GM12874 (cell line): ENCODE measurements around the gene EHD1.

Experiments used
- TF ChIP-seq, protein P1 (sequence below): IDR thresholded peaks from 2 replicates; pipeline ENCODE4 v1.5.1; 2011; ENCODE audit warnings: low read depth, mild to moderate bottlenecking, control low read depth, low read length, moderate library complexity; ENCODE audit not compliant: insufficient read depth

Gene EHD1

DNA sequence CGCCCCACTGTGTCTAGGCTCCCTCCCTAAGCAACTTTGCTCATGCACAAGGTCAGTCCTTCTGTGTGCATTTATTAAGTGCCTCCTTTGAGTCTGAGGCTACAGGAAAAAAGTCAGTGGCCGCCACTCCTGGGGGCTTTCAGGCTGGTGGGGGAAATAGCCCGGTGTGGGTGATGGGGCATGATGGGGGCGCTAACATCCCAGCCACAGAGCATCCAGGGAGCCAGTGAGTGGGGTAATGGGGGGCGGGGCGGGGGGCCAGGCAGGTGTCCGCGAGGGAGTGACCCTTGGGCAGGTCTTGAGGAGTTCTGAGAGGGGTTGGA is 9.9 kb upstream of the EHD1 start:
- TF ChIP-seq, protein P1, sequence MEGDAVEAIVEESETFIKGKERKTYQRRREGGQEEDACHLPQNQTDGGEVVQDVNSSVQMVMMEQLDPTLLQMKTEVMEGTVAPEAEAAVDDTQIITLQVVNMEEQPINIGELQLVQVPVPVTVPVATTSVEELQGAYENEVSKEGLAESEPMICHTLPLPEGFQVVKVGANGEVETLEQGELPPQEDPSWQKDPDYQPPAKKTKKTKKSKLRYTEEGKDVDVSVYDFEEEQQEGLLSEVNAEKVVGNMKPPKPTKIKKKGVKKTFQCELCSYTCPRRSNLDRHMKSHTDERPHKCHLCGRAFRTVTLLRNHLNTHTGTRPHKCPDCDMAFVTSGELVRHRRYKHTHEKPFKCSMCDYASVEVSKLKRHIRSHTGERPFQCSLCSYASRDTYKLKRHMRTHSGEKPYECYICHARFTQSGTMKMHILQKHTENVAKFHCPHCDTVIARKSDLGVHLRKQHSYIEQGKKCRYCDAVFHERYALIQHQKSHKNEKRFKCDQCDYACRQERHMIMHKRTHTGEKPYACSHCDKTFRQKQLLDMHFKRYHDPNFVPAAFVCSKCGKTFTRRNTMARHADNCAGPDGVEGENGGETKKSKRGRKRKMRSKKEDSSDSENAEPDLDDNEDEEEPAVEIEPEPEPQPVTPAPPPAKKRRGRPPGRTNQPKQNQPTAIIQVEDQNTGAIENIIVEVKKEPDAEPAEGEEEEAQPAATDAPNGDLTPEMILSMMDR = no peak

DNA sequence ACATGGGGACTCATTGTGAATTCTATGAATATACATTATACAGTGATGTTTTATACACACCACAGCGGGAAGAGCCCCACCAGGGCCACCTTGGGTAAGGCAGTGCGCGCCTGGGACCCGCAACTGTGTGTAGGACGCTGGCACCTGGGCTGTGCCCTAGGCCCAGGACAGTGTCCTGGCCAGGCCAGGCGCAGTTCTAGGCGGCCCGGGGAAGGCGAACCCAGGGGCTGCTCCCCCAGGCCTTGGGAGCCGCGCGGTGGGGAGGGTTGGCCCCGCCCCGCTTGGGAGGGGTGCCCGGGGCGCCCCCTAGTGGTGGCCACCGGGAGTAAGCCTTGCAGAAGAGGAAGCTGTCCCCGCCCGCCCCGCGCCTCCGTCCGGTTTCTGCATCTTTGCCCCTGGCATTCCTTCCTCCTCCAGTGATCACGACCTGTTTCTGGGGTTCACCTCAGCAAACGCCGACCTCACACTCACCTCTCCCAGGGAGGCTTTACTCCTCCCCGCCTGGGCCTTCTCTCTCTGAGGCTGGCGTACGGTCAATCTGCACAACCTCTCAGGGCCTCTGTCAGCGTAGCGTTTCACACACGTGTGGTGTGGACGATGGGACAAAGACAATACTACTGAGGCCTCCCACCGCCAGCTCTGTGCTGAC is 9.5 kb upstream of the EHD1 start:
- TF ChIP-seq, protein P1 = peak; percentile 98

DNA sequence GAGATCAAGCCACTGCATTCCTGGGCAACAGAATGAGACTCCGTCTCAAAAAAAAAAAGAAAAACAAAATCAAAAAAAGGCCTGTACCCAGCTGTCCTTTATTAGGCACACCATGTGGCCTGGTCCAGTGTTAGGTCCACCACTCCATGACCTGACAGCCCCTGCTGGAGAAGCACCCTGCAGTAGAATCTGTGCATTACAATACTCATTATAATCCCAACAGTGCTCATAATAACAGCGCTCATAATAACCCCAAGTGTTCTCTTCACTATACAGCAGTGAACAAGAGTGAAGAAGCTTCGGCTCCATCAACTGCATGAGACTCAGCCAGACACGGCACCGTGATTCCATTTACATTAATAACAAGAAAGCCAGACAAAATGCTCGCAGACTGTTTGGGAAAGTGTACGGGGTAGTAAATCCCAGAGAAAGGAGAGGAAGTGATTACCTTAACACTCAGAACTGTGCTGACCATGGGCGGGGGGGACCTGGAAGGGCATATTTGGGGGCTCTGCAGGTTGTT is 8.9 kb upstream of the EHD1 start:
- TF ChIP-seq, protein P1 = no peak

DNA sequence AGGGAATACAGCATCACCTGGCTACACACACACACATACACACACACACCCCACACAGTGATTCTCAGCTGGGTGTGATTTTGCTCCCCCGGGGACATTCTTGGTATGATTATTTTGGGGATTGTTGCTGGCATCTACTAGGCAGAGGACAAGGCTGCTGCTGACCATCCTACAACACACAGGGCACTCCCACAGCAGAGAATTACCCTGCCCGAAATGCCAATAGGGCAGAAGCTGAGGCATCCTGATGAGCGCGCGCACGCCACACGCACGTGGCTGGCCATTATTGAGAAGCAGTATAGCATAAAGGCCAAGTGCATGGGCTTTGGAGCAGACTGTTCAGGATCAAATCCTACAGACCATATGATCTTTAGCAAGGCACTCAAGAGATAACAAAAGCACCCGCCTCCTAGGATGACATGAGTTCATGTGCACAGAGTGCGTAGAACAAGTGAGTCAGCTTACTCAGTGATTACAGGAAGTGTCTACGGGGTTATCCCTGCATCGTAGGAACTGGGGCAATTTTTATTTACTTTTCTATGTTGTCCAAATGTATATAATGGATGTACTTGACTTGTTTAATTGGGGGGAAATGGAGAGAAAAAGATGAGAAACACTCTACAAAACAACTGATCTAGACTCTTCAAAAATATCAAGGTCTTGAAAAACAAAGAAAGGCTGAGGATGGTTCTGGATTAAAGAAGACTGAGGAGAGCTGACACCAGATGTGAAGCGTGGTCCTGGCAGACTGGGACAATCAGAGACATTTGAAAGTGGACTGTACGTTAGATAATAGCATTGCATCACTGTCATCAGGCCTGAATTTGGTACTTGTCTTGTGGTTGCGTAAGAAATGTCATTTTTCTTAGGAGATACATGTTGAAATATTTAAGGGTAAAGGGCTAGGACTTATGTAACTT is 7.2 kb upstream of the EHD1 start:
- TF ChIP-seq, protein P1 = no peak

DNA sequence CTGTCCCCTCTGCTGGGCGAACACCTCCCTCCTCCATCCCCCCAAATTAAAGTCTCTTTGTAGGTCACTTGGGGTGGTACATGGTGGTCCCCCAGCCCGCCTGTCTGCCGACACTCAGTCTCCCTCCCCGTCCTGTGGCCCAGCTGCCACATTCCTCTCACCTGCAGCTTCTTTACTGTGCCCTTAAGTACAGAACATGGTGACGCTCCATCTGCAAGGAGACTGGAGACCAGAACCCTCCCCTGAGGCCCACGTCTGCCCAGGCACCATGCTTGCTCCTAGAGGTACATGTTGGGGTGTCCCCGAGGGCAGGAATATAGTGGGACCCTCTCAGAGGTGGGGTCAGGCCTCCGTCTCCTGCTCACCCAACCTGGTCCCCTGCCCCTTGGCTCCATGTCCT is 5.6 kb upstream of the EHD1 start:
- TF ChIP-seq, protein P1 = no peak

DNA sequence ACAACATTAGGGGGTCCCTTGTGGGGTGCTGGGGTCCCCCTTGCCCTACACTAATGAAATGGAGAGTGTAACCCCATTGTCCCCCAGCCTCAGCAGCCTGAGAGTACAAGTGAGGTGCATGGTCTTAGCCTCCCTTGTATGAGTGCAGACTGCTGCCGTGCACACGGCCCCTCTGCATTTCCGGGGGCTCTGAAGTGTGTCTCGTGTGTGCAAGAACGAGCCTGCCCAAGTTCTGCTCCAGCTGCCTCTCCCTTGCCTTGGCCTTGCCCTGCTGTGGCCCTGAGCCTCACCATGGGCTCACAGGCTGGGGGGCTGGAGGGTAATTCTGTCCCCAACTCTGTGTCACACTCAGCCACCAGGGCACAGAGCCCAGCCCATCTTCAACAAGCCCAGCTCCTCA is 5.2 kb upstream of the EHD1 start:
- TF ChIP-seq, protein P1 = no peak

DNA sequence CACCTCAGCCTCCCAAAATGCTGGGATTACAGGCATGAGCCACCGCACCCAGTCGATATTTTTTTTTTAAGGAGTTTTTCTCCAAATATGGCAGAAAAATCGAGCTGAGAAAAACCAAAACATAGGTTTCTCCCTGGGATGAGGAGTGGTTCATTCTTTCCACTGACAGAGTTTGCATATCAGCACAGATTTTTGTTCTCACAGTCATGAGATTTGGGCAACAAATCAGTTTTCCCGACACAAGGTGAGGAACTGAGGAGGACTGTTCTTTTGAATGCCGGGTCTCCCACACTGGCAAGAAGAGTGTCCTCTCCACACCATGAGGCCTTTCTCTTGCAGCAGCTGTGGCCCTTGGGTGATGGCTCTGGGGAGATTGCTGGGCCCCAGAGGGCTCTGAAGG is 3.8 kb upstream of the EHD1 start:
- TF ChIP-seq, protein P1 = no peak
